HepG2 (cell line): ENCODE data around the gene DERL2. TPM values are rescaled to one million over a fixed set of nuclear protein-coding genes. Genes with fewer than 3 reads are reported as not detected.
A peak's percentile ranks its signal among the peaks of the same experiment; 100 is the strongest.

Experiments
- BORCS8-MEF2B ChIP-seq: sonication (generic); formaldehyde crosslinking; IDR thresholded peaks from 2 replicates; pipeline ENCODE4 v1.8.0; 2022; ENCODE audit warnings: mild to moderate bottlenecking, missing genetic modification reagents
- CCAR2 ChIP-seq: fragments of 200-400 bp; formaldehyde crosslinking; optimal IDR thresholded peaks from 2 replicates; pipeline ENCODE3; 2018; ENCODE audit warnings: low read depth, mild to moderate bottlenecking, low read length, moderate library complexity
- CENPBD1 ChIP-seq: sonication (generic); formaldehyde crosslinking; IDR thresholded peaks from 2 replicates; pipeline ENCODE4 v1.8.0; 2022; ENCODE audit warnings: missing genetic modification reagents, low read depth, mild to moderate bottlenecking, borderline replicate concordance
- EEA1 ChIP-seq: sonication (generic); formaldehyde crosslinking; IDR thresholded peaks from 2 replicates; pipeline ENCODE4 v1.5.1; 2020; ENCODE audit warnings: mild to moderate bottlenecking, missing genetic modification reagents, borderline replicate concordance
- HMG20B ChIP-seq: conservative IDR thresholded peaks from 2 replicates; pipeline ENCODE4 v1.6.1; 2016; ENCODE audit warnings: missing genetic modification reagents, missing compliant biosample characterization
- HNF4G ChIP-seq, 2 experiments: sonication (generic) in 1 of 2; formaldehyde crosslinking in 1 of 2; IDR thresholded peaks; 2 replicates each; pipeline versions ENCODE4 v1.4.0 to v1.6.1; 2011 to 2020; ENCODE audit warnings: borderline replicate concordance in 2 of 2, low read depth in 2 of 2, mild to moderate bottlenecking in 2 of 2, low read length in 1 of 2, missing genetic modification reagents in 1 of 2, moderate library complexity in 1 of 2
- MAF1 ChIP-seq: sonication (generic); formaldehyde crosslinking; IDR thresholded peaks from 2 replicates; pipeline ENCODE4 v1.5.0; 2020; ENCODE audit warnings: missing genetic modification reagents, borderline replicate concordance
- MXD1 ChIP-seq: sonication (generic); formaldehyde crosslinking; IDR thresholded peaks from 2 replicates; pipeline ENCODE4 v1.4.0; 2020; ENCODE audit warnings: mild to moderate bottlenecking, missing genetic modification reagents
- PHF20 ChIP-seq: sonication (generic); formaldehyde crosslinking; IDR thresholded peaks from 2 replicates; pipeline ENCODE4 v1.5.0; 2020; ENCODE audit warnings: mild to moderate bottlenecking, missing genetic modification reagents
- PHF5A ChIP-seq: IDR thresholded peaks from one replicate; pipeline ENCODE4 v1.6.1; 2018; ENCODE audit warnings: low read depth, missing genetic modification reagents; ENCODE audit not compliant: unreplicated experiment
- POGK ChIP-seq: sonication (generic); formaldehyde crosslinking; conservative IDR thresholded peaks from 2 replicates; pipeline ENCODE4 v1.8.0; 2022; ENCODE audit warnings: mild to moderate bottlenecking, moderate library complexity, missing genetic modification reagents
- POLR2AphosphoS2 ChIP-seq: IDR thresholded peaks from 2 replicates; pipeline ENCODE4 v1.6.1; 2011; ENCODE audit warnings: low read depth, low read length, improper control_type of control experiment
- STAT6 ChIP-seq: sonication (generic); formaldehyde crosslinking; IDR thresholded peaks from 2 replicates; pipeline ENCODE4 v1.4.0; 2020; ENCODE audit warnings: missing genetic modification reagents, mild to moderate bottlenecking, borderline replicate concordance
- TIGD3 ChIP-seq: sonication (generic); formaldehyde crosslinking; IDR thresholded peaks from 2 replicates; pipeline ENCODE4 v1.5.1; 2020; ENCODE audit warnings: mild to moderate bottlenecking, missing genetic modification reagents, borderline replicate concordance
- TRIM22 ChIP-seq: fragments of 450-650 bp; IDR thresholded peaks from 2 replicates; pipeline ENCODE4 v1.6.1; 2017
- ZNF101 ChIP-seq: sonication (generic); formaldehyde crosslinking; IDR thresholded peaks from 2 replicates; pipeline ENCODE4 v1.4.0; 2020; ENCODE audit warnings: mild to moderate bottlenecking, low read depth, missing genetic modification reagents, borderline replicate concordance
- ZNF251 ChIP-seq: sonication (generic); formaldehyde crosslinking; IDR thresholded peaks from 2 replicates; pipeline ENCODE4 v1.9.0; 2021; ENCODE audit warnings: mild to moderate bottlenecking, missing genetic modification reagents
- ZNF260 ChIP-seq: sonication (generic); formaldehyde crosslinking; IDR thresholded peaks from 2 replicates; pipeline ENCODE4 v1.4.0; 2020; ENCODE audit warnings: missing genetic modification reagents, low read depth, mild to moderate bottlenecking, borderline replicate concordance
- ZNF34 ChIP-seq: sonication (generic); formaldehyde crosslinking; IDR thresholded peaks from 2 replicates; pipeline ENCODE4 v1.4.0; 2020; ENCODE audit warnings: mild to moderate bottlenecking, missing genetic modification reagents, borderline replicate concordance
- ZNF777 ChIP-seq: sonication (generic); formaldehyde crosslinking; IDR thresholded peaks from 2 replicates; pipeline ENCODE4 v1.4.0; 2020; ENCODE audit warnings: missing genetic modification reagents
- polyA plus RNA-seq, 8 experiments: library from polyadenylated mRNA; depleted of rRNA in 3 of 8; stranded (reverse) in 7 of 8; unstranded in 1 of 8; fragments of >200 nt; fragmentation: Illumina TruSeq in 4 of 8; extraction: Trizol in 4 of 8; gene quantifications; 2 replicates each; pipeline versions ENCODE4 v1.2.1 to v1.2.3, GENCODE V29; 2011 to 2016; ENCODE audit warnings: low read depth in 4 of 8, missing spikeins in 1 of 8, mixed read lengths in 1 of 8; ENCODE audit not compliant: insufficient read depth in 1 of 8
- total RNA-seq, 5 experiments: library from RNA; depleted of rRNA; stranded (reverse); fragments of >200 nt; fragmentation: Illumina TruSeq; extraction: Trizol; gene quantifications; 2 replicates each; pipeline ENCODE4 v1.2.3, GENCODE V29; 2016; ENCODE audit warnings: low read depth in 1 of 5

Gene DERL2
- total and polyA plus RNA-seq, 2 of the 13 experiments (the other 11 are each of a cell fraction or from before 2014, with no cell fraction given) = 59.3 to 65.2 TPM

- TF ChIP-seq MAF1 (CRISPR knock-in tag) = no peak
- no peak for TF ChIP-seq ZNF101
- peak; percentile 46; the same call in 1 of the 2 replicates for TF ChIP-seq PHF20 (CRISPR knock-in tag)
- no peak for TF ChIP-seq ZNF777 (CRISPR knock-in tag)
- no peak for TF ChIP-seq ZNF34
- no peak for TF ChIP-seq POLR2AphosphoS2
- TF ChIP-seq CCAR2 = no peak
- no peak for TF ChIP-seq CENPBD1 (CRISPR knock-in tag)
- TF ChIP-seq TIGD3 (CRISPR knock-in tag) = no peak
- TF ChIP-seq TRIM22 = no peak
- no peak for TF ChIP-seq EEA1 (CRISPR knock-in tag)
- 0 out of 2 replicates have a peak, but pooled peaks have one; percentile 32 for TF ChIP-seq STAT6 (CRISPR knock-in tag)
- no peak for TF ChIP-seq ZNF251 (CRISPR knock-in tag)
- TF ChIP-seq ZNF260 (CRISPR knock-in tag) = no peak
- no peak for TF ChIP-seq BORCS8-MEF2B (CRISPR knock-in tag)
- TF ChIP-seq HNF4G (IDR thresholded peaks at IDR 0.05; ENCODE audit: borderline replicate concordance, low read depth, low read length) = peak; percentile 84
- TF ChIP-seq HNF4G (CRISPR knock-in tag; IDR thresholded peaks at IDR 0.05; ENCODE audit: borderline replicate concordance, low read depth) = peak; percentile 93; the same call in 1 of the 2 replicates
- TF ChIP-seq PHF5A (CRISPR knock-in tag) = no peak
- no peak for TF ChIP-seq HMG20B
- TF ChIP-seq POGK (CRISPR knock-in tag) = no peak
- TF ChIP-seq MXD1 (CRISPR knock-in tag) = no peak
These were observed 30.2 kb upstream of the DERL2 start (continued) for GRCh38 chr17:5516060-5516792.
